GM19467 (cell line): Measurements from ENCODE around the gene NOX4.
"Not testable (repeated sequence)": the region's sequence is repeated elsewhere in the genome, so short reads cannot be mapped to it uniquely, and the experiment has no call there.

Experiments
- ATAC-seq: cut with Tn5 transposase; IDR thresholded peaks from one replicate; pipeline ENCODE4 v1.9.1; 2021; ENCODE audit warnings: mild to moderate bottlenecking, moderate library complexity; ENCODE audit not compliant: unreplicated experiment

Gene NOX4

GRCh38 chr11:89387501-89387900, 103.7 kb downstream of the NOX4 start:
- ATAC-seq = not testable (repeated sequence)

DNA sequence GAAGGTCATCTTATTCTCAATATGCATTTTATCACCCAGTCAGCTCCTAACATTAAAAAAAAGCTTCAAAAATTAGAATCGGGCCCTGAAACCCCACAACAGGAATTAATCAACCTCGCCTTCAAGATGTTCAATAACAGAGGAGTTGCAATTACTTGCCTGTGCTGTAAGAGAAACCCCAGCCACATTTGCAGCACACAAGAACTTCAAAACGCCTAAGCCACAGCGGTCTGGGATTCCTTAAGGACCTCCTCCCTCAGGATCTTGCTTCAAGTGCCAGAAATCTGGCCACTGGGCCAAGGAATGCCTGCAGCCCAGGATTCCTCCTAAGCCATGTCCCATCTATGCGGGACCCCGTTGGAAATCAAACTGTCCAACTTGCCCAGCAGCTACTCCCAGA, 108.2 kb downstream of the NOX4 start:
- ATAC-seq = not testable (repeated sequence)

GRCh38 chr11:89381094-89381493, 110.1 kb downstream of the NOX4 start:
- ATAC-seq = no peak

- ATAC-seq = not testable (repeated sequence)
Observed at GRCh38 chr11:89379976-89380771, 111.0 kb downstream of the NOX4 start.

- ATAC-seq = not testable (repeated sequence)
Observed at GRCh38 chr11:89378986-89379385, 112.2 kb downstream of the NOX4 start.

GRCh38 chr11:89369356-89369755, 121.8 kb downstream of the NOX4 start:
- ATAC-seq = not testable (repeated sequence)

DNA sequence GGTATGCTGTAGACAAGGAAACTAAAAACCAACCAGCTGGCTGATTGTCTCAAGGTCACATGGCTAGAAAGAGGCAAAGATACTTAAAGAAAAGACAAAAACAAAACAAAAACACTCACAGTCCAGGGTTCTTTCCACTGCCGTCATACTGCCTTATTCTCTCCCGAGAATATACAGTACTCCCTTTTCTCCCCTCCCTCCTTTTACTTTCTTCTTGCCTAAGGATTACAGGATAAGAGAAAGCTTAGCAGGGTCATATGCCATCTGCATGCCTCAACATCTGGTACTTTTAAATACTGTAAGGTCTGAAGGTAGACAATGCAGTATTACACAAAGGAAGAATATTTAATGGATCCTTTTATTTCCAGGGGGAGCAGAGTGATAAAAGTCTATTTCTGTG, 126.3 kb downstream of the NOX4 start:
- ATAC-seq = not testable (repeated sequence)

GRCh38 chr11:89361734-89362133, 129.4 kb downstream of the NOX4 start:
- no peak for ATAC-seq

DNA sequence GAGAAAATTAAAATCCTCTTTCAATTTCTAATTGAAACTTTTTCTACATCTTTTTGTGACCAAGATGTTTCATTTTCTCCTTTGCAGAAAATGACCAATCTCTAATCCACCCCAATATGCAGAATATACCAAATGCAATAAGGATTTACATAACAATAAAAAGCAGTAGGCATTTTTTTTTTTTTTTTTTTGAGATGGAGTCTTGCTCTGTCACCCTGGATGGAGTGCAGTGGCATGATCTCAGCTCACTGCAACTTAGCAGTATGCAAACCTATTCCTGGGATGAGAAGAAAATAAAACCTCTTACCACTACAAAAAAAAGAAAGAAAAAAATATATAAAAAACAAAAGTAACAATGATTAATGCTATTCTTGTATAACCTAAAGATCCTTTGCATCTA, 132.0 kb downstream of the NOX4 start:
- not testable (repeated sequence) for ATAC-seq

- ATAC-seq = no peak
Observed at GRCh38 chr11:89358761-89359160, 132.4 kb downstream of the NOX4 start.

DNA sequence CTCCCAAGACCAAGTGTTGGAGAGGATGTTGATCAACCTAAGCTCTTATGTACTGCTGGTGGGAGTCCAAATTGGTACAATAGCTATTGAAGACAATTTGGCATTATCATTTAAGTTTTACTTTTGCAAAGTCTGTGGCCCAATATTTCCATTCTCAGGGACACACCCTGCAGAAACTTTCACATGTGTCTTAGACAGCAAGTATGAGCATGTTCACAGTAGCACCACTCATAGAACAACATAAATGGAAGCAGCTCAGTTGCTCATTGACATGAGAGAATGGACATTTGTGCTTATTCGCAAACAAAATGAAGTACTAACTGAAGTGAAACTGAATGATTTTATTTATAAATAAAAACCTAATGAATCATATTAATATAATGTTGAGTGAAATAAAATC, 135.5 kb downstream of the NOX4 start:
- no peak for ATAC-seq

GRCh38 chr11:89354513-89354912, 136.7 kb downstream of the NOX4 start:
- not testable (repeated sequence) for ATAC-seq

DNA sequence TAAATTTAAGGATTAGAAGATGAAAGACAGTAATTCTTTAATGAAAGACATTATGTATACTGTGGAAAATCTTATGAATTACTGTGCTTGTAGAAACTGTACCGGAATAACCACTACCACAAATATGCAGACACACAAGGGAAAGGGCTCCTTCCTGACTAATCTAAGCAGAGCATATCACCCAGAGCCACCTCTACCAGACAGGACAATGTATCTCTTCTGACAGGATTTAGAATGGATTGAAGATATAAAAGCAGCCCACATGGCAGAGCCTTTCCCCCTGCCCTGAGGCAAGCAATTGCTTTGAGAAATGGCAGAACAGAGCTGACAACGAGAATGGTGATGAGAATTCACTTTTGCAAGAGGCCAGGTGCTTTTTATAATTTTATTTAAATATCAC, 144.1 kb downstream of the NOX4 start:
- no peak for ATAC-seq

DNA sequence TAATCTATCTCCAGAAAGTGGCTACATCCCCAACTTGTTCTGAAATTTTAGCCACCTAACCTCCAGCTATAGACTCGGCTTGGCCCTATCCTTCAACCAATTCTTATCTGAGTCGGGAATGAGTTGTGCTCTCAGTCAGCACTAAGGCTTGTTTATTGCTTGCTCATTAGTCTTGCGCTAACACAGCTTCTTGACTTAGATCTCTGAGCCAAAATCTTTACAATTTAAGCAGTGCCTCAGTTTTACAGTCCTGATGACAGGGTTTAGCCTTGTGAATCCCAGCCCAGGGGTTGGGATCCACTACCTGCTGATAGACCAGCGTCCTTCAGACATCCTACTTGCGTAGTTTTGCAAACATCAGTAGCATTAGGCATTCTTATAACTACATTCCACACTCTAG, 144.6 kb downstream of the NOX4 start:
- no peak for ATAC-seq

DNA sequence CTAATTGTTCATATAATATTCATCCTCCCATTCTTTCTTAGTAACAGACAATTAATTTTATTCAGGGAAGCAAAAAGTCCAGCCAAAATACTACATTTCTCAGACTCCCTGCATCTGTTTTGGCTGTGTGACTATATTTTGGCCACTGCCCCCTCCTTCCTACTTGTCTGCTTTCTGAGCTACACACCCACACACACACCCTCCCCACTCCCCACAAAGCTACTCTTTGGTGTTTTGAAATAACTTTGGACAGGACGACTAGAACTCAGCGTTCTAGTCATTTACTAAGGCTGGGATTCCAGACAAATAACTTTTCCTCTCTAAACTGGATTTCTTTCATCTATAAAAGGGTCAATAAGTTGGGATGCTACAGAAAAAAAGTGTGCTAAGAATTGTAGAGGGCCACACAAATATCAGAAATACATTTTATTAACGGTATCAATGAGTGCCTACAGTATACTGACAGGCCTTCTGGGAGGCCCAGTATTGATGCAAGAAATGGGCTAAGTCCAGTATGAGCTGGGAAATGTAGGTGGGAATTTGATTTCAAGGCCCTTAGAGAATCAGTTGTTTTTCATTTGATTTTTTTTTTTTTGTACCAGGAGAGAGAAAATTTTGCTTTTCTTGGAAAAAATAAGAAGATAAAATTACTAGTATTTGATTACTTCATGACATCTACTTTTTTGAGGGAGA, 148.1 kb downstream of the NOX4 start:
- ATAC-seq = not testable (repeated sequence)

DNA sequence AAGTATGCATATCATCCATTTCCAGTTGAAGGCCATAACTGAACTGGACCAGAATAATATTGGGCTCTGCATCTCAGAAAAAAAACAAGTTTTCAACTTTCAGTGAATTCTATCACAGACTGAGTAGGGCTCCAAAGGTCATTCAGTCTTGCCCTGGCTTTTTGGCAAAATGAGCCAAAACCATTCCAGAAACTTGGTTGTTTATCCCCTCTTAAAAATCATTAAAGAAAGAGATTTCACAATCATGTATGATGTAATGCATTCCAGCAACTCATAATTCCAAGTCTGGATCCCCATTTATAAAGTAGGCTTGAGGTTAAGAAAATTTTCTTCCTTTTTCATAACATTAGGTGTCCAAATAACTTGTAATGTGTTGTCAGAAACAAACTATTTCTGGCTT, 150.7 kb downstream of the NOX4 start:
- not testable (repeated sequence) for ATAC-seq

DNA sequence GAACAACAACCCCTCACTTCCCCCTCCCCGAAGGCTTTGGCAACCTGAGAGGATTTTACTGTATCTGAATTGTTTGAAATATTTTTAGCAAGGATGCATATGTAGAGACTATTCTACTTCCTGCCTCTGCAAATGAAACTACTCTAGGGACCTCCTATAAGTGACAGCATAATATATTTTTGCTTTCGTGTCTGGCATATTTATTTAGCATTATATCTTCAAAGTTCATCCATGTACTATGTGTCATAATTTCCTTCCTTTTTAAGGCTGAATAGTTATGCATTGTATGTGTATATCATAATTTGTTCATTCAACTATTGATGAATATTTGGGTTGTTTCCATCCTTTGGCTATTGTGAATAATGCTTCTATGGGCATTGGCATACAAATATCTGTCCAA, 153.1 kb downstream of the NOX4 start:
- not testable (repeated sequence) for ATAC-seq

DNA sequence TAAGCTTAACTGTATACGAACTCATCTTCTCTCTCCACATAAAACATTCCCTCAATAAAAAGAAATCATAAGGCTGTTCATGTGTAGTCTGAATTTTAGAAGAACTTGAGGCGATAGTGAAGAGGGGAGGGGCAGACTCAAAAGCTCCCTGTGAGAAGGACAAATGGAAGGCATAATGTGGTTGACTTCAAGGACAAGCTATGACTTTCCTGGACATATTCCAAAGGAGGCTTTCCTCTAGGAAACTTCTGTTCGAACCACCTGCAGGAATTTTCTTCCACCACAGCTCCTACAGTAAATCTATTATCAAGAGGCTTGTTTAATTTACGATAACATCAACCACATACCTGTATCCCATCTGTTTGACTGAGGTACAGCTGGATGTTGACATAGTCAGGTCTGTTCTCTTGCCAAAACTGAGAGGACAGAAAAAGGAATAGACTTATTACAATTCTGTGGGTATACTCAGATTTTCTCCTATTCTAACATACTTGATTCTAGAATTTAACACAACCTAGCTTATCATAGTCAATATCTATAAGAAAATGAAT, 154.0 kb downstream of the NOX4 start:
- not testable (repeated sequence) for ATAC-seq

DNA sequence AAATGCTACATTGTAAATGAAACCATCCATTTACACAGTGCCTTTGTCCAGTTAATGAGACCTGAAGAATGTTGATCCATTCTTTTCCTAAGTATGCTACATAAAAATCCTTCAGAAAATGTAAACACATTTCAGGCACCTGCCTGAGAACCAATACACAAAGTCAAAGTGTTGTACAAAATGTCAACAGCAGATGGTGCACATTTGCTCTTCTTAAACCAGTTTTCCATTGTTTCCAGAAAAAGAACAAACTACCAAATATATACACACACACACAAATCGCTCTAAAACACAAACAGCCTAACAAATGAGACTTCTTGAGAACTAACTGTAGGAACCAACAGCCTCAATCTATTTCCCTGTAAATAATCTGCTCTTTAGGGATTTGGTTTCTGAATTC, 157.5 kb downstream of the NOX4 start:
- not testable (repeated sequence) for ATAC-seq

GRCh38 chr11:89331940-89332339, 159.2 kb downstream of the NOX4 start:
- ATAC-seq = not testable (repeated sequence)

GRCh38 chr11:89327885-89328284, 163.3 kb downstream of the NOX4 start:
- no peak for ATAC-seq

- ATAC-seq = no peak
Observed at GRCh38 chr11:89321401-89321800, 169.8 kb downstream of the NOX4 start.
